Hepatocyte (in vitro differentiated cells): ENCODE results near the gene INF2. TPM values are rescaled to one million over a fixed set of nuclear protein-coding genes. Genes with fewer than 3 reads are reported as not detected.

Experiments used
- DNase-seq: peaks from one replicate; pipeline ENCODE4 v3.0.0-alpha.2; 2016; ENCODE audit warnings: low spot score
- H2AFZ ChIP-seq: fragments of 200-600 bp; sonication (generic); 2 replicates; pipeline ENCODE4 v1.6.0; 2016; ENCODE audit warnings: antibody characterized with exemption, mild to moderate bottlenecking
- H3K27ac ChIP-seq: fragments of 200-600 bp; sonication (generic); 2 replicates; pipeline ENCODE4 v1.5.1; 2016; ENCODE audit warnings: mild to moderate bottlenecking
- H3K27me3 ChIP-seq: fragments of 200-600 bp; sonication (generic); 2 replicates; pipeline ENCODE4 v1.6.1; 2016
- H3K36me3 ChIP-seq: fragments of 200-600 bp; sonication (generic); replicated peaks from 2 replicates; pipeline ENCODE4 v1.5.1; 2016; ENCODE audit warnings: low read depth; ENCODE audit not compliant: insufficient read depth
- H3K4me1 ChIP-seq: fragments of 200-600 bp; sonication (generic); 2 replicates; pipeline ENCODE4 v1.5.1; 2016; ENCODE audit warnings: mild to moderate bottlenecking, moderate library complexity; ENCODE audit not compliant: insufficient read depth
- H3K4me2 ChIP-seq: fragments of 200-600 bp; sonication (generic); 2 replicates; pipeline ENCODE4 v1.6.0; 2016
- H3K4me3 ChIP-seq: fragments of 200-600 bp; sonication (generic); 2 replicates; pipeline ENCODE4 v1.5.1; 2016; ENCODE audit warnings: mild to moderate bottlenecking
- H3K79me2 ChIP-seq: fragments of 200-600 bp; sonication (generic); 2 replicates; pipeline ENCODE4 v1.6.0; 2017; ENCODE audit warnings: mild to moderate bottlenecking
- H3K9me2 ChIP-seq: fragments of 200-600 bp; sonication (generic); replicated peaks from 2 replicates; pipeline ENCODE4 v1.6.0; 2017; ENCODE audit warnings: mild to moderate bottlenecking; ENCODE audit not compliant: insufficient read depth
- H3K9me3 ChIP-seq: fragments of 200-600 bp; sonication (generic); 2 replicates; pipeline ENCODE4 v1.5.1; 2016; ENCODE audit warnings: low read depth, mild to moderate bottlenecking
- H4K20me1 ChIP-seq: fragments of 200-600 bp; sonication (generic); 2 replicates; pipeline ENCODE4 v1.6.0; 2016; ENCODE audit warnings: mild to moderate bottlenecking; ENCODE audit not compliant: insufficient read depth, poor library complexity, severe bottlenecking
- EZH2 ChIP-seq: fragments of 200-600 bp; sonication (generic); IDR thresholded peaks from 2 replicates; pipeline ENCODE4 v1.6.1; 2016; ENCODE audit warnings: antibody characterized with exemption, mild to moderate bottlenecking, borderline replicate concordance
- EZH2phosphoT487 ChIP-seq: fragments of 200-600 bp; sonication (generic); IDR thresholded peaks from one replicate; pipeline ENCODE4 v1.6.1; 2018; ENCODE audit warnings: antibody characterized with exemption, mild to moderate bottlenecking, low read depth, moderate library complexity; ENCODE audit not compliant: unreplicated experiment, severe bottlenecking
- WGBS: methylation state at CpG from one replicate; pipeline ENCODE4 v1.1.6; 2016; ENCODE audit warnings: low lambda C conversion rate; ENCODE audit errors: missing lambda C conversion rate; 5-methylcytosine and 5-hydroxymethylcytosine counted together
- polyA plus RNA-seq: library from polyadenylated mRNA; unstranded; fragments of >200 nt; fragmentation: Nextera tagmentation; extraction: Ambion mirVana; gene quantifications from 2 replicates; pipeline ENCODE4 v1.2.1, GENCODE V29; 2016
- total RNA-seq: library from RNA; depleted of rRNA; stranded (reverse); fragments of >200 nt; gene quantifications from 2 replicates; pipeline ENCODE4 v1.2.3, GENCODE V29; 2014
- TF ChIP-seq, protein P1 (sequence below): fragments of 200-600 bp; sonication (generic); IDR thresholded peaks from 2 replicates; pipeline ENCODE4 v1.5.1; 2016; ENCODE audit warnings: antibody characterized with exemption, mild to moderate bottlenecking; ENCODE audit not compliant: poor library complexity

The INF2 gene
- total and polyA plus RNA-seq, 2 experiments from 2014 or later: 23.8 to 31.6 TPM

DNA sequence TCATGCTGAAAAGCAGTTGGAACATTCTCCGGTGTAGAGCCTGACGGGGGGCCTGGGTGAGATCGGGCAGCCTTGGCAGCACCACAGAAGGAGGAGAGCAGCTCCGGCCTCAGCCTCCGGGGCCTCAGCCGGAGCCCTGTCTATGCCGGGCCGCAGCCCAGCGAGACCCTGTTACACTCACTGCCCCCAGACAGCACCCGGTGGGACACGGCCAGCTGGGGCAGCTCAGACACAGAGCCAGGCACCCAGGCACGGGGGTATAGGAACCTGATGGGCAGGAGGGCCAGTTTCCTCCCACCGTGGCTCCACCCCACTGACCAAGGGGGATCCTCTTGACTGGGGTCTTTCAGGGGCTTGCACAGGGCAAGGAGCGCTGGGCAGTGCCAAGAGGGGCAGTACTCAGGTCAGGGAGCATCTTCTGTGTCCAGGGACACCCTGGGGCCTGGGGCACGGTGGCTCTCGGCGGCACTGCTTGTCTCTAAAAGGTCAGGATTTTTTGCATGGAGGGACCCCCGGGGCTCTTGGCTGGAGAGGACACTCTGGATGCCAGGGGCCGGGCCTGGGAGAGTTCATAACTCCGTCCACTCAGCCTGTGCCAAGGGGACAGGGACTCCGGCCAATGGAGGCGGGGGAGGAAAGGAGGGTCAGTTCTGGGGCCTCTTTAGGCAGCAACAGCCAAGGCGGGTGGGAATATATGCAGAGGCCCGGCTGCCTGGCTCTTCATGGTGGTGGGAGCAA is 9.4 kb downstream of the INF2 start:
- H3K9me3 ChIP-seq: no peaks in the 10 kb centered on the region
- peaks cover 22% of the 10 kb centered on the region for H3K79me2 ChIP-seq
- H3K4me2 ChIP-seq: no peak overlapping the region
- H4K20me1 ChIP-seq: peaks cover 24% of the 10 kb centered on the region
- no peak for TF ChIP-seq EZH2
- TF ChIP-seq, protein P1, sequence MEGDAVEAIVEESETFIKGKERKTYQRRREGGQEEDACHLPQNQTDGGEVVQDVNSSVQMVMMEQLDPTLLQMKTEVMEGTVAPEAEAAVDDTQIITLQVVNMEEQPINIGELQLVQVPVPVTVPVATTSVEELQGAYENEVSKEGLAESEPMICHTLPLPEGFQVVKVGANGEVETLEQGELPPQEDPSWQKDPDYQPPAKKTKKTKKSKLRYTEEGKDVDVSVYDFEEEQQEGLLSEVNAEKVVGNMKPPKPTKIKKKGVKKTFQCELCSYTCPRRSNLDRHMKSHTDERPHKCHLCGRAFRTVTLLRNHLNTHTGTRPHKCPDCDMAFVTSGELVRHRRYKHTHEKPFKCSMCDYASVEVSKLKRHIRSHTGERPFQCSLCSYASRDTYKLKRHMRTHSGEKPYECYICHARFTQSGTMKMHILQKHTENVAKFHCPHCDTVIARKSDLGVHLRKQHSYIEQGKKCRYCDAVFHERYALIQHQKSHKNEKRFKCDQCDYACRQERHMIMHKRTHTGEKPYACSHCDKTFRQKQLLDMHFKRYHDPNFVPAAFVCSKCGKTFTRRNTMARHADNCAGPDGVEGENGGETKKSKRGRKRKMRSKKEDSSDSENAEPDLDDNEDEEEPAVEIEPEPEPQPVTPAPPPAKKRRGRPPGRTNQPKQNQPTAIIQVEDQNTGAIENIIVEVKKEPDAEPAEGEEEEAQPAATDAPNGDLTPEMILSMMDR: no peak
- TF ChIP-seq EZH2phosphoT487: no peak
- no peaks in the 10 kb centered on the region for H3K9me2 ChIP-seq
- no peak overlapping the region for H3K4me3 ChIP-seq
- 95% methylated on average over 23 of the region's 24 CpGs for WGBS
- peaks cover 12% of the 10 kb centered on the region for H3K4me1 ChIP-seq
- no peaks in the 10 kb centered on the region for H3K36me3 ChIP-seq
- no peaks in the 10 kb centered on the region for H3K27me3 ChIP-seq
- no peak overlapping the region for H2AFZ ChIP-seq
- no peak for DNase-seq
- no peak overlapping the region for H3K27ac ChIP-seq

DNA sequence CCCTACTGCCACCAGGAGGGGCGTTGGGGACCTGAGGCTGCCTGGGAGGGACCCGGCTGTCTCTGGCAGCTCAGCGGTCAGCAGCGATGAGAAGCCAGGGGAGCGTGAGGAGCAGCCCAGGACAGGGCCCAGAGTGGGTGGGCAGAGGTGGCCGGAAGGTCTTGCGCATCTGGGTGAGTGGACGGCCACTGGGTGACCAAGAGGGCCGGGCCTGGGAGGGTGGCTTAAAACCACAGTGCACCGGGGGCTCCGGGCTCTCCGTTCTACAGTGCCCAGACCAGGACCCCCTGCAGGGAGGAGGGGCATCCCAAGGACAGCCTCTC is 10.0 kb downstream of the INF2 start:
- H4K20me1 ChIP-seq: peaks cover 19% of the 10 kb centered on the region
- TF ChIP-seq, protein P1: no peak
- TF ChIP-seq EZH2phosphoT487 (no peak), EZH2 (no peak)
- WGBS: 95% methylated on average over 12 of the region's 12 CpGs
- H3K4me1 ChIP-seq: peaks cover 12% of the 10 kb centered on the region
- peaks cover 17% of the 10 kb centered on the region for H3K79me2 ChIP-seq
- no peaks in the 10 kb centered on the region for H3K27me3 ChIP-seq
- no peaks in the 10 kb centered on the region for H3K36me3 ChIP-seq
- H3K4me3 ChIP-seq: no peak overlapping the region
- no peaks in the 10 kb centered on the region for H3K9me2 ChIP-seq
- no peak for DNase-seq
- no peaks in the 10 kb centered on the region for H3K9me3 ChIP-seq
- no peak overlapping the region for H2AFZ ChIP-seq
- no peak overlapping the region for H3K27ac ChIP-seq
- no peak overlapping the region for H3K4me2 ChIP-seq

DNA sequence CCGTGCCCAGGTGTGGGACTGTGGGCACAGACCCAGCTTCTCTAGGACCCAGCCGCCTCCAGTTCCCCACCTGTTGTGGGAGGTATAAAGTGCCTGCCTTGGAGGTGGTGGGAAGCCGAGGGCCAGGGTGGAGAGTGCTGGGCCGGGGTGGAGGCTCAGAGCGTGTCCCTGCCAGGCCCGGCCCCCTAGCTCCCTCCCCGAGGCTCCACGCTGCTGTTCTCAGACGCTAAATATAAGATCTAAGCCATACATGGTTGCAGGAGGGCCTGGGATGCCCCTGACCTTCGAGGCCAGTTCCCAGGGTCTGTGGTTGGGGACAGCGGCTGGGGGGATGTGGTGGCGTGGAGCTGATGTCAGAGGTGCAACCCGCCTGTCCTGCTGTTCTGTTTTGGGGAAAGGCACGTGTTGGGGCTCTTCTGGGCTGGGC is 10.8 kb downstream of the INF2 start:
- peaks cover 12% of the 10 kb centered on the region for H3K4me1 ChIP-seq
- H3K4me2 ChIP-seq: no peak overlapping the region
- no peak overlapping the region for H2AFZ ChIP-seq
- no peak overlapping the region for H3K4me3 ChIP-seq
- peaks cover 11% of the 10 kb centered on the region for H3K79me2 ChIP-seq
- WGBS: 75% methylated on average over 14 of the region's 14 CpGs
- H3K27ac ChIP-seq: no peak overlapping the region
- no peak for DNase-seq
- no peaks in the 10 kb centered on the region for H3K9me2 ChIP-seq
- TF ChIP-seq, protein P1: no peak
- no peak for TF ChIP-seq EZH2
- no peak for TF ChIP-seq EZH2phosphoT487
- peaks cover 13% of the 10 kb centered on the region for H4K20me1 ChIP-seq
- no peaks in the 10 kb centered on the region for H3K27me3 ChIP-seq
- H3K36me3 ChIP-seq: no peaks in the 10 kb centered on the region
- no peaks in the 10 kb centered on the region for H3K9me3 ChIP-seq
